HEK293 (cell line): ENCODE results near the gene KIF11.

ENCODE experiments used
- BCL11B ChIP-seq: fragments of 450-650 bp; formaldehyde crosslinking; IDR thresholded peaks from 2 replicates; pipeline ENCODE4 v1.5.1; 2016; ENCODE audit warnings: low read depth, missing biosample characterization, missing genetic modification characterization
- GFI1B ChIP-seq: fragments of 450-650 bp; formaldehyde crosslinking; IDR thresholded peaks from 2 replicates; pipeline ENCODE4 v1.5.1; 2016; ENCODE audit warnings: missing biosample characterization, missing genetic modification characterization
- MEIS1 ChIP-seq: sonication (generic); formaldehyde crosslinking; IDR thresholded peaks from 2 replicates; pipeline ENCODE4 v1.8.1; 2022; ENCODE audit warnings: missing genetic modification reagents, mild to moderate bottlenecking, borderline replicate concordance
- SETDB1 ChIP-seq: IDR thresholded peaks from one replicate; pipeline ENCODE4 v1.6.1; 2017; ENCODE audit warnings: mild to moderate bottlenecking, low read length, moderate library complexity, mixed read lengths; ENCODE audit not compliant: insufficient read length
- YY2 ChIP-seq: fragments of 450-650 bp; formaldehyde crosslinking; IDR thresholded peaks from 2 replicates; pipeline ENCODE4 v1.5.1; 2016; ENCODE audit warnings: missing biosample characterization, missing genetic modification characterization
- ZBTB48 ChIP-seq: fragments of 450-650 bp; formaldehyde crosslinking; IDR thresholded peaks from 2 replicates; pipeline ENCODE4 v1.5.1; 2016; ENCODE audit warnings: missing biosample characterization, missing genetic modification characterization
- ZNF121 ChIP-seq: fragments of 450-650 bp; formaldehyde crosslinking; IDR thresholded peaks from 2 replicates; pipeline ENCODE4 v1.5.1; 2016; ENCODE audit warnings: missing biosample characterization, missing genetic modification characterization
- ZNF140 ChIP-seq: fragments of 450-650 bp; formaldehyde crosslinking; IDR thresholded peaks from 2 replicates; pipeline ENCODE4 v1.5.1; 2016; ENCODE audit warnings: missing biosample characterization, missing genetic modification characterization
- ZNF146 ChIP-seq: fragments of 450-650 bp; formaldehyde crosslinking; IDR thresholded peaks from 2 replicates; pipeline ENCODE4 v1.5.1; 2016; ENCODE audit warnings: missing biosample characterization, missing genetic modification characterization
- ZNF19 ChIP-seq: fragments of 450-650 bp; formaldehyde crosslinking; IDR thresholded peaks from 2 replicates; pipeline ENCODE4; 2016; ENCODE audit warnings: missing biosample characterization, missing genetic modification characterization, low read depth
- ZNF341 ChIP-seq: fragments of 450-650 bp; formaldehyde crosslinking; IDR thresholded peaks from 2 replicates; pipeline ENCODE4; 2016; ENCODE audit warnings: low read depth, missing biosample characterization, missing genetic modification characterization
- ZNF423 ChIP-seq: fragments of 450-650 bp; formaldehyde crosslinking; IDR thresholded peaks from 2 replicates; pipeline ENCODE4 v1.5.1; 2016; ENCODE audit warnings: missing biosample characterization, missing genetic modification characterization
- ZNF426 ChIP-seq: fragments of 450-650 bp; formaldehyde crosslinking; IDR thresholded peaks from 2 replicates; pipeline ENCODE4 v1.5.1; 2017; ENCODE audit warnings: missing biosample characterization, missing genetic modification characterization, mild to moderate bottlenecking, inconsistent platforms, moderate library complexity
- ZNF560 ChIP-seq: fragments of 450-650 bp; formaldehyde crosslinking; IDR thresholded peaks from 2 replicates; pipeline ENCODE4 v1.5.1; 2017; ENCODE audit warnings: missing biosample characterization, missing genetic modification characterization, borderline replicate concordance
- ZNF623 ChIP-seq: fragments of 450-650 bp; formaldehyde crosslinking; IDR thresholded peaks from 2 replicates; pipeline ENCODE4 v1.5.1; 2016; ENCODE audit warnings: missing biosample characterization, missing genetic modification characterization
- ZNF660 ChIP-seq: fragments of 450-650 bp; IDR thresholded peaks from 2 replicates; pipeline ENCODE4 v1.5.1; 2018; ENCODE audit warnings: missing biosample characterization, mild to moderate bottlenecking, missing genetic modification characterization
- ZNF747 ChIP-seq: fragments of 450-650 bp; formaldehyde crosslinking; IDR thresholded peaks from 2 replicates; pipeline ENCODE4 v1.5.1; 2016; ENCODE audit warnings: missing biosample characterization, missing genetic modification characterization
- ZSCAN16 ChIP-seq: fragments of 450-650 bp; formaldehyde crosslinking; IDR thresholded peaks from 2 replicates; pipeline ENCODE4 v1.5.1; 2016; ENCODE audit warnings: missing biosample characterization, missing genetic modification characterization
- TF ChIP-seq, protein P1 (sequence below): fragments of 450-650 bp; formaldehyde crosslinking; IDR thresholded peaks from 2 replicates; pipeline ENCODE4 v1.5.1; 2017; ENCODE audit warnings: missing biosample characterization, missing genetic modification characterization
- TF ChIP-seq, protein P2 (sequence below): fragments of 450-650 bp; formaldehyde crosslinking; IDR thresholded peaks from 2 replicates; pipeline ENCODE4 v1.5.1; 2016; ENCODE audit warnings: missing biosample characterization, missing genetic modification characterization
- TF ChIP-seq, protein P3 (sequence below): fragments of 450-650 bp; formaldehyde crosslinking; IDR thresholded peaks from 2 replicates; pipeline ENCODE4 v1.5.1; 2016; ENCODE audit warnings: missing biosample characterization, missing genetic modification characterization, borderline replicate concordance
- TF ChIP-seq, protein P4 (sequence below): fragments of 450-650 bp; formaldehyde crosslinking; IDR thresholded peaks from 2 replicates; pipeline ENCODE4 v1.5.1; 2016; ENCODE audit warnings: missing biosample characterization, missing genetic modification characterization
- TF ChIP-seq, protein P5 (sequence below): fragments of 450-650 bp; formaldehyde crosslinking; IDR thresholded peaks from 2 replicates; pipeline ENCODE4 v1.5.1; 2017; ENCODE audit warnings: missing biosample characterization, mild to moderate bottlenecking, missing genetic modification characterization, moderate library complexity
- TF ChIP-seq, protein P6 (sequence below): fragments of 450-650 bp; formaldehyde crosslinking; IDR thresholded peaks from 2 replicates; pipeline ENCODE4 v1.5.1; 2016; ENCODE audit warnings: missing biosample characterization, missing genetic modification characterization
- TF ChIP-seq, protein P7 (sequence below): fragments of 450-650 bp; formaldehyde crosslinking; IDR thresholded peaks from 2 replicates; pipeline ENCODE4 v1.5.1; 2016; ENCODE audit warnings: missing biosample characterization, missing genetic modification characterization

Gene KIF11

DNA sequence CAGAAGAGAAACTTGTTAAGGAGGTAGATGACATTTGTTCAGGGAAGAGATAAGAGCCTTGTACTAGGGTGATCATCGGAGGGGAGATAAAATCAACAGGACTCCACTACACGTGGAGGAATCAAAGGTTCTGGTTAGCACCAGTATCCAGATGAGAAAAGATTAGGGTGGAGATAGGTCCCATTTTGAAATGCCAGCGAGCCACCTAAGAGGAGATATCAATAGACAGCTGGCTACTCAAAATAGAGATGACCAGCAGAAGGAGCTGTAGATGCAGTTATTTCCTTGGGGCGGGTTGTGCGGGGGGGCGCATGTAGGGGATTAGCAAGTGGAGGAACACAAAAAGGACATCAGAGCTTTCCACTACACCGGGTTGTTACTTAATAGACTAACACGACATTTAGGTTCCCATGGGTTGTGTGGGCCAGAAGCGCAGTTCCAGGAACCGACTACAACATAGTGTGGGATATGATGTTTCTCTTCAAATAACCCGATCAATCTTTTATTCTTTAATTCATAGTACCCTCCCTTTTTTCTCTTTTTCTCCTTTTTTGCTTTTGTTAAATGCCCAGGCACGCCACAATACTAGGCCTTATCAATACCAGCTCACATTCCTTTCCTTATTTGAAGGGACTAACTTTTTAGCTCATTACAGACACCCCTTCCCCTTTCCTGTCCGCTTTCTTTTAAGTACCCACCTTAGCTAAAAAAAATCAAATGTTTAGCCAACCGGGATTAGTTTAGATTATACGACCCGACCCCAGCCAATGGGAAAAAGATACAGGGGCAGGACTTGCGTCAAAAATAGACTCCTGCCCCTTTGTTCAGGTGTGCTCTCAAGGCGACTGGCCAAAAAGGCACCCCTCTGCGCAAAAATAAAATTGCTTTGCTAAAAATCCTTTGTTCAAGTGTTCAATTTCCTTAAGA is 2.0 kb upstream of the KIF11 start (continued):
- TF ChIP-seq, protein P1, sequence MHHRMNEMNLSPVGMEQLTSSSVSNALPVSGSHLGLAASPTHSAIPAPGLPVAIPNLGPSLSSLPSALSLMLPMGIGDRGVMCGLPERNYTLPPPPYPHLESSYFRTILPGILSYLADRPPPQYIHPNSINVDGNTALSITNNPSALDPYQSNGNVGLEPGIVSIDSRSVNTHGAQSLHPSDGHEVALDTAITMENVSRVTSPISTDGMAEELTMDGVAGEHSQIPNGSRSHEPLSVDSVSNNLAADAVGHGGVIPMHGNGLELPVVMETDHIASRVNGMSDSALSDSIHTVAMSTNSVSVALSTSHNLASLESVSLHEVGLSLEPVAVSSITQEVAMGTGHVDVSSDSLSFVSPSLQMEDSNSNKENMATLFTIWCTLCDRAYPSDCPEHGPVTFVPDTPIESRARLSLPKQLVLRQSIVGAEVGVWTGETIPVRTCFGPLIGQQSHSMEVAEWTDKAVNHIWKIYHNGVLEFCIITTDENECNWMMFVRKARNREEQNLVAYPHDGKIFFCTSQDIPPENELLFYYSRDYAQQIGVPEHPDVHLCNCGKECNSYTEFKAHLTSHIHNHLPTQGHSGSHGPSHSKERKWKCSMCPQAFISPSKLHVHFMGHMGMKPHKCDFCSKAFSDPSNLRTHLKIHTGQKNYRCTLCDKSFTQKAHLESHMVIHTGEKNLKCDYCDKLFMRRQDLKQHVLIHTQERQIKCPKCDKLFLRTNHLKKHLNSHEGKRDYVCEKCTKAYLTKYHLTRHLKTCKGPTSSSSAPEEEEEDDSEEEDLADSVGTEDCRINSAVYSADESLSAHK, result peak; percentile 26; the same call in 1 of the 2 replicates
- no peak for TF ChIP-seq ZNF121
- TF ChIP-seq, protein P2, sequence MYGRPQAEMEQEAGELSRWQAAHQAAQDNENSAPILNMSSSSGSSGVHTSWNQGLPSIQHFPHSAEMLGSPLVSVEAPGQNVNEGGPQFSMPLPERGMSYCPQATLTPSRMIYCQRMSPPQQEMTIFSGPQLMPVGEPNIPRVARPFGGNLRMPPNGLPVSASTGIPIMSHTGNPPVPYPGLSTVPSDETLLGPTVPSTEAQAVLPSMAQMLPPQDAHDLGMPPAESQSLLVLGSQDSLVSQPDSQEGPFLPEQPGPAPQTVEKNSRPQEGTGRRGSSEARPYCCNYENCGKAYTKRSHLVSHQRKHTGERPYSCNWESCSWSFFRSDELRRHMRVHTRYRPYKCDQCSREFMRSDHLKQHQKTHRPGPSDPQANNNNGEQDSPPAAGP (tag by site-specific recombination), result no peak
- no peak for TF ChIP-seq ZNF19 (tag by site-specific recombination)
- TF ChIP-seq, protein P3, sequence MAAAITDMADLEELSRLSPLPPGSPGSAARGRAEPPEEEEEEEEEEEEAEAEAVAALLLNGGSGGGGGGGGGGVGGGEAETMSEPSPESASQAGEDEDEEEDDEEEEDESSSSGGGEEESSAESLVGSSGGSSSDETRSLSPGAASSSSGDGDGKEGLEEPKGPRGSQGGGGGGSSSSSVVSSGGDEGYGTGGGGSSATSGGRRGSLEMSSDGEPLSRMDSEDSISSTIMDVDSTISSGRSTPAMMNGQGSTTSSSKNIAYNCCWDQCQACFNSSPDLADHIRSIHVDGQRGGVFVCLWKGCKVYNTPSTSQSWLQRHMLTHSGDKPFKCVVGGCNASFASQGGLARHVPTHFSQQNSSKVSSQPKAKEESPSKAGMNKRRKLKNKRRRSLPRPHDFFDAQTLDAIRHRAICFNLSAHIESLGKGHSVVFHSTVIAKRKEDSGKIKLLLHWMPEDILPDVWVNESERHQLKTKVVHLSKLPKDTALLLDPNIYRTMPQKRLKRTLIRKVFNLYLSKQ (tag by site-specific recombination), result no peak
- TF ChIP-seq, protein P4, sequence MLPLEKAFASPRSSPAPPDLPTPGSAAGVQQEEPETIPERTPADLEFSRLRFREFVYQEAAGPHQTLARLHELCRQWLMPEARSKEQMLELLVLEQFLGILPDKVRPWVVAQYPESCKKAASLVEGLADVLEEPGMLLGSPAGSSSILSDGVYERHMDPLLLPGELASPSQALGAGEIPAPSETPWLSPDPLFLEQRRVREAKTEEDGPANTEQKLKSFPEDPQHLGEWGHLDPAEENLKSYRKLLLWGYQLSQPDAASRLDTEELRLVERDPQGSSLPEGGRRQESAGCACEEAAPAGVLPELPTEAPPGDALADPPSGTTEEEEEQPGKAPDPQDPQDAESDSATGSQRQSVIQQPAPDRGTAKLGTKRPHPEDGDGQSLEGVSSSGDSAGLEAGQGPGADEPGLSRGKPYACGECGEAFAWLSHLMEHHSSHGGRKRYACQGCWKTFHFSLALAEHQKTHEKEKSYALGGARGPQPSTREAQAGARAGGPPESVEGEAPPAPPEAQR (tag by site-specific recombination), result no peak
- no peak for TF ChIP-seq ZNF623 (tag by site-specific recombination)
- TF ChIP-seq ZNF747 (tag by site-specific recombination), result no peak
- TF ChIP-seq ZNF660 (tag by site-specific recombination), result 0 out of 2 replicates have a peak, but pooled peaks have one; percentile 36
- no peak for TF ChIP-seq ZNF426 (tag by site-specific recombination)
- no peak for TF ChIP-seq ZNF560 (tag by site-specific recombination)
- TF ChIP-seq ZBTB48 (tag by site-specific recombination), result no peak
- TF ChIP-seq SETDB1, result no peak
- TF ChIP-seq ZNF341 (tag by site-specific recombination), result no peak
- no peak for TF ChIP-seq ZNF140 (tag by site-specific recombination)
- TF ChIP-seq, protein P5, sequence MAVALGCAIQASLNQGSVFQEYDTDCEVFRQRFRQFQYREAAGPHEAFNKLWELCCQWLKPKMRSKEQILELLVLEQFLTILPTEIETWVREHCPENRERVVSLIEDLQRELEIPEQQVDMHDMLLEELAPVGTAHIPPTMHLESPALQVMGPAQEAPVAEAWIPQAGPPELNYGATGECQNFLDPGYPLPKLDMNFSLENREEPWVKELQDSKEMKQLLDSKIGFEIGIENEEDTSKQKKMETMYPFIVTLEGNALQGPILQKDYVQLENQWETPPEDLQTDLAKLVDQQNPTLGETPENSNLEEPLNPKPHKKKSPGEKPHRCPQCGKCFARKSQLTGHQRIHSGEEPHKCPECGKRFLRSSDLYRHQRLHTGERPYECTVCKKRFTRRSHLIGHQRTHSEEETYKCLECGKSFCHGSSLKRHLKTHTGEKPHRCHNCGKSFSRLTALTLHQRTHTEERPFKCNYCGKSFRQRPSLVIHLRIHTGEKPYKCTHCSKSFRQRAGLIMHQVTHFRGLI (tag by site-specific recombination), result no peak
- TF ChIP-seq, protein P6, sequence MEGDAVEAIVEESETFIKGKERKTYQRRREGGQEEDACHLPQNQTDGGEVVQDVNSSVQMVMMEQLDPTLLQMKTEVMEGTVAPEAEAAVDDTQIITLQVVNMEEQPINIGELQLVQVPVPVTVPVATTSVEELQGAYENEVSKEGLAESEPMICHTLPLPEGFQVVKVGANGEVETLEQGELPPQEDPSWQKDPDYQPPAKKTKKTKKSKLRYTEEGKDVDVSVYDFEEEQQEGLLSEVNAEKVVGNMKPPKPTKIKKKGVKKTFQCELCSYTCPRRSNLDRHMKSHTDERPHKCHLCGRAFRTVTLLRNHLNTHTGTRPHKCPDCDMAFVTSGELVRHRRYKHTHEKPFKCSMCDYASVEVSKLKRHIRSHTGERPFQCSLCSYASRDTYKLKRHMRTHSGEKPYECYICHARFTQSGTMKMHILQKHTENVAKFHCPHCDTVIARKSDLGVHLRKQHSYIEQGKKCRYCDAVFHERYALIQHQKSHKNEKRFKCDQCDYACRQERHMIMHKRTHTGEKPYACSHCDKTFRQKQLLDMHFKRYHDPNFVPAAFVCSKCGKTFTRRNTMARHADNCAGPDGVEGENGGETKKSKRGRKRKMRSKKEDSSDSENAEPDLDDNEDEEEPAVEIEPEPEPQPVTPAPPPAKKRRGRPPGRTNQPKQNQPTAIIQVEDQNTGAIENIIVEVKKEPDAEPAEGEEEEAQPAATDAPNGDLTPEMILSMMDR (tag by site-specific recombination), result peak; percentile 73
- TF ChIP-seq, protein P7, sequence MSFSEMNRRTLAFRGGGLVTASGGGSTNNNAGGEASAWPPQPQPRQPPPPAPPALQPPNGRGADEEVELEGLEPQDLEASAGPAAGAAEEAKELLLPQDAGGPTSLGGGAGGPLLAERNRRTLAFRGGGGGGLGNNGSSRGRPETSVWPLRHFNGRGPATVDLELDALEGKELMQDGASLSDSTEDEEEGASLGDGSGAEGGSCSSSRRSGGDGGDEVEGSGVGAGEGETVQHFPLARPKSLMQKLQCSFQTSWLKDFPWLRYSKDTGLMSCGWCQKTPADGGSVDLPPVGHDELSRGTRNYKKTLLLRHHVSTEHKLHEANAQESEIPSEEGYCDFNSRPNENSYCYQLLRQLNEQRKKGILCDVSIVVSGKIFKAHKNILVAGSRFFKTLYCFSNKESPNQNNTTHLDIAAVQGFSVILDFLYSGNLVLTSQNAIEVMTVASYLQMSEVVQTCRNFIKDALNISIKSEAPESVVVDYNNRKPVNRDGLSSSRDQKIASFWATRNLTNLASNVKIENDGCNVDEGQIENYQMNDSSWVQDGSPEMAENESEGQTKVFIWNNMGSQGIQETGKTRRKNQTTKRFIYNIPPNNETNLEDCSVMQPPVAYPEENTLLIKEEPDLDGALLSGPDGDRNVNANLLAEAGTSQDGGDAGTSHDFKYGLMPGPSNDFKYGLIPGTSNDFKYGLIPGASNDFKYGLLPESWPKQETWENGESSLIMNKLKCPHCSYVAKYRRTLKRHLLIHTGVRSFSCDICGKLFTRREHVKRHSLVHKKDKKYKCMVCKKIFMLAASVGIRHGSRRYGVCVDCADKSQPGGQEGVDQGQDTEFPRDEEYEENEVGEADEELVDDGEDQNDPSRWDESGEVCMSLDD (tag by site-specific recombination), result 0 out of 2 replicates have a peak, but pooled peaks have one; percentile 22
- no peak for TF ChIP-seq ZNF146 (tag by site-specific recombination)
- TF ChIP-seq MEIS1, result no peak
- no peak for TF ChIP-seq ZNF423
- no peak for TF ChIP-seq BCL11B (tag by site-specific recombination)
- no peak for TF ChIP-seq ZSCAN16 (tag by site-specific recombination)
- no peak for TF ChIP-seq GFI1B (tag by site-specific recombination)
- no peak for TF ChIP-seq YY2 (tag by site-specific recombination)
